H1 (cell line): ENCODE results near the gene NKD2. TPM values are rescaled to one million over a fixed set of nuclear protein-coding genes. Genes with fewer than 3 reads are reported as not detected.

Experiments
- CTCF ChIA-PET: fragments of 300-600 bp; sonication (Branson Sonifier 250); formaldehyde crosslinking; loops from one replicate; lab custom pipeline; 2021; ENCODE audit not compliant: partially characterized antibody; lab: Charles Lee
- POLR2A ChIA-PET: fragments of 300-600 bp; sonication (Branson Sonifier 250); formaldehyde crosslinking; loops from one replicate; lab custom pipeline; 2021; ENCODE audit warnings: inconsistent platforms; ENCODE audit not compliant: partially characterized antibody; lab: Charles Lee
- DNase-seq, 2 experiments: peaks; one replicate each; pipeline versions ENCODE4 v3.0.0 to v3.0.0-alpha.2; 2010 to 2022; ENCODE audit warnings: low spot score in 2 of 2, low read depth in 1 of 2, mixed read lengths in 1 of 2
- FAIRE-seq: peaks from 2 replicates; lab custom pipeline; 2011; peaks lifted over from hg19 to GRCh38; lab: Jason Lieb, UNC
- H2AFZ ChIP-seq: 2 replicates; pipeline ENCODE4 v1.8.1; 2012; ENCODE audit warnings: low read length, inconsistent platforms
- H2AK5ac ChIP-seq: 2 replicates; pipeline ENCODE4 v1.6.1; 2013; ENCODE audit warnings: low read depth, low read length
- H2BK120ac ChIP-seq: replicated peaks from 2 replicates; pipeline ENCODE3; 2013; ENCODE audit warnings: low read depth, low read length, inconsistent platforms
- H2BK12ac ChIP-seq: 2 replicates; pipeline ENCODE4 v1.6.1; 2013; ENCODE audit warnings: low read depth, low read length
- H2BK15ac ChIP-seq: 2 replicates; pipeline ENCODE4 v1.6.1; 2013; ENCODE audit warnings: low read length
- H2BK20ac ChIP-seq: 2 replicates; pipeline ENCODE4 v1.6.1; 2013; ENCODE audit warnings: low read length
- H2BK5ac ChIP-seq: 2 replicates; pipeline ENCODE4 v1.6.1; 2013; ENCODE audit warnings: low read depth, low read length
- H3K14ac ChIP-seq: 2 replicates; pipeline ENCODE4 v1.6.1; 2013; ENCODE audit warnings: inconsistent platforms; ENCODE audit not compliant: insufficient read length
- H3K18ac ChIP-seq: 2 replicates; pipeline ENCODE4 v1.6.1; 2013; ENCODE audit warnings: low read length; ENCODE audit errors: extremely low read depth
- H3K23ac ChIP-seq: 2 replicates; pipeline ENCODE4 v1.6.1; 2013; ENCODE audit warnings: inconsistent platforms; ENCODE audit not compliant: insufficient read length
- H3K23me2 ChIP-seq: 2 replicates; pipeline ENCODE4 v1.6.1; 2013; ENCODE audit warnings: low read depth, low read length
- H3K27ac ChIP-seq: 2 replicates; pipeline ENCODE4 v1.6.1; 2011; ENCODE audit warnings: low read depth, low read length, inconsistent platforms
- H3K27me3 ChIP-seq, 4 experiments: replicated peaks in 1 of 4; 1 replicate in 1 of 4; 2 replicates in 3 of 4; pipeline versions ENCODE4 v1.6.1 to v1.8.1; 2011 to 2013; ENCODE audit warnings: low read length in 3 of 4, mild to moderate bottlenecking in 3 of 4, inconsistent platforms in 2 of 4, mixed read lengths in 2 of 4, moderate library complexity in 1 of 4; ENCODE audit not compliant: control insufficient read depth in 3 of 4, insufficient read depth in 3 of 4; ENCODE audit errors: extremely low read depth in 1 of 4
- H3K36me3 ChIP-seq, 4 experiments: 2 replicates each; pipeline versions ENCODE4 v1.6.1 to v1.8.1; 2011 to 2013; ENCODE audit warnings: mild to moderate bottlenecking in 4 of 4, low read length in 3 of 4, moderate library complexity in 2 of 4, control low read depth in 1 of 4, inconsistent platforms in 1 of 4; ENCODE audit not compliant: insufficient read depth in 4 of 4, control insufficient read depth in 2 of 4
- H3K4ac ChIP-seq: replicated peaks from 2 replicates; pipeline ENCODE3; 2013; ENCODE audit warnings: low read length, low read depth, mixed read lengths, inconsistent platforms; ENCODE audit not compliant: insufficient read length
- H3K4me1 ChIP-seq, 4 experiments: replicated peaks in 1 of 4; 1 replicate in 1 of 4; 2 replicates in 3 of 4; pipeline versions ENCODE4 v1.6.1 to v1.8.1; 2011 to 2013; ENCODE audit warnings: low read length in 3 of 4, inconsistent platforms in 2 of 4, mixed read lengths in 1 of 4; ENCODE audit not compliant: insufficient read depth in 4 of 4, control insufficient read depth in 3 of 4
- H3K4me2 ChIP-seq, 2 experiments: 2 replicates each; pipeline versions ENCODE4 v1.6.1 to v1.8.1; 2011 to 2013; ENCODE audit warnings: low read depth in 2 of 2, low read length in 2 of 2, control low read depth in 1 of 2, inconsistent platforms in 1 of 2, mild to moderate bottlenecking in 1 of 2; ENCODE audit not compliant: insufficient read depth in 1 of 2
- H3K4me3 ChIP-seq, 4 experiments: fragments of 200-600, 300-600 bp in 1 of 4; sonication (generic), shearing (Covaris generic), sonication (Bioruptor Twin) in 1 of 4; 2 replicates each; pipeline versions ENCODE4 v1.5.1 to v1.8.1; 2011 to 2016; ENCODE audit warnings: low read length in 4 of 4, low read depth in 3 of 4, control low read depth in 2 of 4, inconsistent platforms in 2 of 4, mild to moderate bottlenecking in 2 of 4, mixed read lengths in 1 of 4, moderate library complexity in 1 of 4; ENCODE audit not compliant: insufficient read depth in 2 of 4; ENCODE audit errors: extremely low read depth in 1 of 4
- H3K56ac ChIP-seq: replicated peaks from 2 replicates; pipeline ENCODE3; 2013; ENCODE audit warnings: low read depth, mild to moderate bottlenecking, mixed read lengths, low read length, inconsistent platforms; ENCODE audit not compliant: insufficient read length
- H3K79me1 ChIP-seq: 2 replicates; pipeline ENCODE4 v1.6.1; 2013; ENCODE audit warnings: low read depth, low read length, control low read depth
- H3K79me2 ChIP-seq, 2 experiments: 2 replicates each; pipeline versions ENCODE4 v1.6.1 to v1.8.1; 2012 to 2013; ENCODE audit warnings: low read length in 2 of 2, mild to moderate bottlenecking in 2 of 2, inconsistent platforms in 1 of 2; ENCODE audit not compliant: insufficient read depth in 2 of 2, control insufficient read depth in 1 of 2
- H3K9ac ChIP-seq, 4 experiments: replicated peaks in 1 of 4; 1 replicate in 1 of 4; 2 replicates in 3 of 4; pipeline versions ENCODE4 v1.6.1 to v1.8.1; 2011 to 2013; ENCODE audit warnings: low read depth in 3 of 4, low read length in 3 of 4, control low read depth in 2 of 4, mild to moderate bottlenecking in 2 of 4, moderate library complexity in 2 of 4, inconsistent platforms in 1 of 4; ENCODE audit errors: extremely low read depth in 1 of 4
- H3K9me3 ChIP-seq, 2 experiments: 2 replicates each; pipeline versions ENCODE4 v1.6.1 to v1.8.1; 2012 to 2013; ENCODE audit warnings: mild to moderate bottlenecking in 2 of 2, moderate library complexity in 2 of 2, control low read depth in 1 of 2, inconsistent platforms in 1 of 2, low read depth in 1 of 2, low read length in 1 of 2, mixed read lengths in 1 of 2; ENCODE audit not compliant: insufficient read depth in 2 of 2
- H4K20me1 ChIP-seq, 2 experiments: replicated peaks in 1 of 2; 2 replicates each; pipeline versions ENCODE3 to v1.8.1; 2011 to 2013; ENCODE audit warnings: inconsistent platforms in 2 of 2, low read length in 2 of 2, mild to moderate bottlenecking in 1 of 2; ENCODE audit not compliant: insufficient read depth in 2 of 2, control insufficient read depth in 1 of 2
- H4K5ac ChIP-seq: 2 replicates; pipeline ENCODE4 v1.6.1; 2013; ENCODE audit warnings: low read length, low read depth, mixed read lengths, inconsistent platforms; ENCODE audit not compliant: insufficient read length
- H4K8ac ChIP-seq: 2 replicates; pipeline ENCODE4 v1.8.0; 2013; ENCODE audit warnings: mild to moderate bottlenecking, moderate library complexity, low read length, inconsistent platforms; ENCODE audit not compliant: insufficient read depth; ENCODE audit errors: extremely low read depth
- H4K91ac ChIP-seq: replicated peaks from 2 replicates; pipeline ENCODE3; 2013; ENCODE audit warnings: low read length, mixed read lengths, inconsistent platforms; ENCODE audit not compliant: insufficient read length
- ASH2L ChIP-seq: fragments of 200-600, 300-600 bp; sonication (generic); IDR thresholded peaks from one replicate; pipeline ENCODE4 v1.7.1; 2017; ENCODE audit warnings: low read length
- CHD2 ChIP-seq: IDR thresholded peaks from 2 replicates; pipeline ENCODE4 v1.6.1; 2012; ENCODE audit warnings: low read length, improper control_type of control experiment
- CTCF ChIP-seq, 3 experiments: IDR thresholded peaks; 1 replicate in 2 of 3; 2 replicates in 1 of 3; pipeline versions ENCODE4 v1.5.1 to v1.6.1; 2011; ENCODE audit warnings: low read length in 3 of 3, mild to moderate bottlenecking in 3 of 3, inconsistent platforms in 2 of 3, low read depth in 1 of 3, moderate library complexity in 1 of 3; ENCODE audit not compliant: insufficient read depth in 1 of 3; ENCODE audit errors: control extremely low read depth in 1 of 3
- EZH2 ChIP-seq: fragments of 200-600 bp; sonication (generic); IDR thresholded peaks from 2 replicates; pipeline ENCODE4 v1.7.1; 2012; ENCODE audit warnings: low read depth, mild to moderate bottlenecking, moderate library complexity, low read length, inconsistent platforms; ENCODE audit not compliant: severe bottlenecking
- GABPA ChIP-seq: IDR thresholded peaks from 2 replicates; pipeline ENCODE4 v1.6.1; 2011; ENCODE audit warnings: mild to moderate bottlenecking, low read length, moderate library complexity, borderline replicate concordance; ENCODE audit not compliant: insufficient read depth
- JUN ChIP-seq: IDR thresholded peaks from 2 replicates; pipeline ENCODE4 v1.6.1; 2011; ENCODE audit warnings: low read depth, mild to moderate bottlenecking, improper control_type of control experiment, low read length
- KDM5A ChIP-seq: fragments of 200-600 bp; IDR thresholded peaks from 2 replicates; pipeline ENCODE4 v1.7.1; 2012; ENCODE audit warnings: mild to moderate bottlenecking, low read length, inconsistent platforms, mixed read lengths
- SIRT6 ChIP-seq: IDR thresholded peaks from one replicate; pipeline ENCODE4 v1.7.1; 2012; ENCODE audit warnings: low read length, inconsistent platforms
- SIX5 ChIP-seq: IDR thresholded peaks from 2 replicates; pipeline ENCODE4 v1.6.1; 2011; ENCODE audit warnings: mild to moderate bottlenecking, low read depth, low read length
- SRF ChIP-seq: IDR thresholded peaks from 2 replicates; pipeline ENCODE4 v1.6.1; 2011; ENCODE audit warnings: mild to moderate bottlenecking, low read depth, low read length, moderate library complexity
- TBP ChIP-seq: IDR thresholded peaks from 2 replicates; pipeline ENCODE4 v1.6.1; 2011; ENCODE audit warnings: low read depth, low read length, improper control_type of control experiment
- TCF12 ChIP-seq: IDR thresholded peaks from 2 replicates; pipeline ENCODE4 v1.6.1; 2011; ENCODE audit warnings: low read depth, mild to moderate bottlenecking, low read length
- WGBS, 2 experiments: shearing (Covaris generic) in 1 of 2; methylation state at CpG; one replicate each; pipeline versions ENCODE4 v1.1.6 to v1.1.7; 2013 to 2015; ENCODE audit warnings: low lambda C conversion rate in 2 of 2, mixed read lengths in 2 of 2, inconsistent platforms in 1 of 2, low coverage in 1 of 2, missing lambda C conversion rate in 1 of 2; ENCODE audit not compliant: insufficient replicate concordance in 2 of 2, insufficient coverage in 1 of 2, insufficient read length in 1 of 2; ENCODE audit errors: extremely low coverage in 1 of 2, missing lambda C conversion rate in 1 of 2; 5-methylcytosine and 5-hydroxymethylcytosine counted together
- polyA plus RNA-seq, 7 experiments: library from polyadenylated mRNA; depleted of rRNA in 3 of 7; stranded (reverse) in 5 of 7; unstranded in 2 of 7; fragments of >200 nt in 5 of 7; fragments of 200-250 nt in 2 of 7; gene quantifications; 1 replicate in 5 of 7; 2 replicates in 1 of 7; 4 replicates in 1 of 7; pipeline versions ENCODE4 v1.2.1 to v1.2.3, GENCODE V29; 2011 to 2013; ENCODE audit warnings: missing spikeins in 2 of 7, mixed read lengths in 2 of 7
- total RNA-seq: library from RNA; stranded (reverse); fragmentation: NEBNext Ultra II Directional; extraction: Animal tissue kit (Norgen Biotek cat#: 25700); gene quantifications from 2 replicates; pipeline ENCODE4 v1.2.1, GENCODE V29; 2021

Gene NKD2
- total and polyA plus RNA-seq, 2 of the 8 experiments (the other 6 are each of a cell fraction or from before 2014, with no cell fraction given) = 5.5 to 7.9 TPM

GRCh38 chr5:1047332-1047965 is 38.8 kb downstream of the NKD2 start:
- Histone ChIP-seq H2AK5ac (no peak overlapping the region), H2BK20ac (no peak overlapping the region), H4K91ac (no peak overlapping the region), H3K4me1 (no peaks in the 10 kb centered on the region; a peak in 1 of 7 replicates), H3K9me3 (peaks cover 0 to 32% of the 10 kb centered on the region in 2 experiments; a peak in 3 of 4 replicates), H3K4me3 (no peak overlapping the region), H3K14ac (no peak overlapping the region), H3K79me1 (no peaks in the 10 kb centered on the region), H3K23ac (no peak overlapping the region), H3K23me2 (peaks cover 62% of the 10 kb centered on the region; the same call in 1 of the 2 replicates), H3K27ac (no peak overlapping the region), H3K56ac (peak overlapping the region; percentile 92), H4K8ac (peak overlapping the region; percentile 51; the same call in 1 of the 2 replicates), H2BK12ac (no peak overlapping the region), H2BK120ac (no peak overlapping the region), H2BK5ac (no peak overlapping the region), H3K36me3 (peaks cover 2 to 13% (median 5%) of the 10 kb centered on the region in 4 experiments; a peak in 6 of 8 replicates), H2BK15ac (no peak overlapping the region), H3K79me2 (no peaks in the 10 kb centered on the region), H3K18ac (no peak overlapping the region), H3K4ac (no peak overlapping the region), H3K4me2 (no peak overlapping the region), H4K20me1 (peaks cover 2 to 16% of the 10 kb centered on the region in 2 experiments), H4K5ac (no peak overlapping the region), H2AFZ (no peak overlapping the region), H3K27me3 (no peaks in the 10 kb centered on the region), H3K9ac (no peak overlapping the region)
- POLR2A ChIA-PET = no interaction called here
- DNase-seq (peak in 1 of 2 experiments; percentile 3), FAIRE-seq (no peak)
- CTCF ChIA-PET = no interaction called here
- WGBS, 2 experiments = 84 to 99% methylated on average over 11 of the region's 11 CpGs
- no peak for TF ChIP-seq SIX5
- TF ChIP-seq KDM5A = no peak
- no peak for TF ChIP-seq CHD2
- TF ChIP-seq TCF12 = no peak
- no peak for TF ChIP-seq GABPA
- TF ChIP-seq TBP = no peak
- no peak for TF ChIP-seq ASH2L
- no peak for TF ChIP-seq SIRT6
- TF ChIP-seq SRF = no peak
- no peak for TF ChIP-seq EZH2
- no peak for TF ChIP-seq CTCF (IDR thresholded peaks at IDR 0.05; ENCODE audit: control extremely low read depth in 1 of 3, insufficient read depth in 1 of 3, low read depth in 1 of 3, low read length in 3 of 3)
- no peak for TF ChIP-seq JUN
